NB4 (cell line): Measurements from ENCODE around the gene PIK3R3.

Experiments used
- MYC ChIP-seq: IDR thresholded peaks from 2 replicates; pipeline ENCODE4 v1.6.1; 2011; ENCODE audit warnings: low read depth, low read length
- POLR2A ChIP-seq: IDR thresholded peaks from 2 replicates; pipeline ENCODE4 v1.6.1; 2011; ENCODE audit warnings: mild to moderate bottlenecking; ENCODE audit not compliant: insufficient read length; ENCODE audit errors: extremely low read depth
- TF ChIP-seq, protein P1 (sequence below): IDR thresholded peaks from one replicate; pipeline ENCODE4 v1.5.1; 2012; ENCODE audit warnings: low read depth, low read length
- TF ChIP-seq, protein P2 (sequence below): IDR thresholded peaks from 2 replicates; pipeline ENCODE4 v1.6.1; 2011; ENCODE audit warnings: low read depth, low read length

DNA sequence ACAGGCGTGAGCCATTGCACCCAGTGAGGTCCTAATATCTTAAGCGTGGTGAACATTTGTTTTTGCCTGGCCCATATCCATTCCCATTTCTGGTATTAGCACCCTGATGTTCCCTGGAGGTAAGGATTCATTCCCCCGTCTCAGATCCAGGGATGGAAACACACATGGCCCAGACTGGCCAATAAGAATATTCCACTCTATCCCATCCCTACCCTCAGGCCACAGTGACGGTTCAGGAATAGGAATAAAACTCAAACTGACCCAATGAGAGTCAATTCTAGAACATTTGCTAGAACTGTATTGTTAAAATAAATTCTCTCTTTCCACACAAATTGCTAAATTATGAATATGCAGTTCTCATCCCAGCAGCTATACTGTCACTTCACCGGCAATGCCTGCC is 76.1 kb downstream of the PIK3R3 start:
- TF ChIP-seq, protein P1, sequence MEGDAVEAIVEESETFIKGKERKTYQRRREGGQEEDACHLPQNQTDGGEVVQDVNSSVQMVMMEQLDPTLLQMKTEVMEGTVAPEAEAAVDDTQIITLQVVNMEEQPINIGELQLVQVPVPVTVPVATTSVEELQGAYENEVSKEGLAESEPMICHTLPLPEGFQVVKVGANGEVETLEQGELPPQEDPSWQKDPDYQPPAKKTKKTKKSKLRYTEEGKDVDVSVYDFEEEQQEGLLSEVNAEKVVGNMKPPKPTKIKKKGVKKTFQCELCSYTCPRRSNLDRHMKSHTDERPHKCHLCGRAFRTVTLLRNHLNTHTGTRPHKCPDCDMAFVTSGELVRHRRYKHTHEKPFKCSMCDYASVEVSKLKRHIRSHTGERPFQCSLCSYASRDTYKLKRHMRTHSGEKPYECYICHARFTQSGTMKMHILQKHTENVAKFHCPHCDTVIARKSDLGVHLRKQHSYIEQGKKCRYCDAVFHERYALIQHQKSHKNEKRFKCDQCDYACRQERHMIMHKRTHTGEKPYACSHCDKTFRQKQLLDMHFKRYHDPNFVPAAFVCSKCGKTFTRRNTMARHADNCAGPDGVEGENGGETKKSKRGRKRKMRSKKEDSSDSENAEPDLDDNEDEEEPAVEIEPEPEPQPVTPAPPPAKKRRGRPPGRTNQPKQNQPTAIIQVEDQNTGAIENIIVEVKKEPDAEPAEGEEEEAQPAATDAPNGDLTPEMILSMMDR = no peak
- TF ChIP-seq POLR2A (no peak), MYC (no peak)
- TF ChIP-seq, protein P2, sequence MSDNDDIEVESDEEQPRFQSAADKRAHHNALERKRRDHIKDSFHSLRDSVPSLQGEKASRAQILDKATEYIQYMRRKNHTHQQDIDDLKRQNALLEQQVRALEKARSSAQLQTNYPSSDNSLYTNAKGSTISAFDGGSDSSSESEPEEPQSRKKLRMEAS = no peak
